HG02763 (cell line): ENCODE data around the gene CEP83.

ENCODE experiments used
- ATAC-seq: cut with Tn5 transposase; IDR thresholded peaks from one replicate; pipeline ENCODE4 v1.9.1; 2021; ENCODE audit warnings: mild to moderate bottlenecking, moderate library complexity; ENCODE audit not compliant: unreplicated experiment

The CEP83 gene

GRCh38 chr12:94308612-94309011 is 151.1 kb downstream of the CEP83 start:
- no peak for ATAC-seq

GRCh38 chr12:94305130-94305957 is 154.3 kb downstream of the CEP83 start:
- ATAC-seq, result no peak

DNA sequence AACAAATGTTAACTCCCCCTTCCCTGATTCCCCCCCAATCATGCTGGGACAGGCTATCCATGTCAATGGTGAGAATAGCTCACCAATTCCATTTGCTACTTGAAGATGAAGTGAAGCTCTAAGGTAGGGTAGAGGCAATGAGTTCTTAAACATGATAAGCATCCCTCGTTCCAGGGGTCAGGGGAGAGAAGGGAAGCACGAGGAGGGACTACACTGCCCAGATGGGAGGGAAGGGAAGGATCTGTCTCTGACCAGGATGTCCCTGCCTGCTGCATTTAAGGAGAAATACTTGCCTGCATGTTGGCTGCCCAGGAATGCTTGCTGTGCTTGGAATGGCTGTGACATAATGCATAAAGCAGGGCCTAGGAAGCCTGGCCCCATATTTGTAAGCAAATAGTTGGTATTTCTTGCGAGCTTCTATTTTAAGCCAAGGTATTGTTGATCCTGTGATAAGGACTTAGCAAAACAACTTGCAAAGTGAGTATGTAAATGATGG is 155.1 kb downstream of the CEP83 start:
- ATAC-seq, result no peak

- ATAC-seq, result no peak
Observed at GRCh38 chr12:94304012-94304411, 155.7 kb downstream of the CEP83 start.

- no peak for ATAC-seq
Observed at GRCh38 chr12:94299846-94300245, 159.8 kb downstream of the CEP83 start.

DNA sequence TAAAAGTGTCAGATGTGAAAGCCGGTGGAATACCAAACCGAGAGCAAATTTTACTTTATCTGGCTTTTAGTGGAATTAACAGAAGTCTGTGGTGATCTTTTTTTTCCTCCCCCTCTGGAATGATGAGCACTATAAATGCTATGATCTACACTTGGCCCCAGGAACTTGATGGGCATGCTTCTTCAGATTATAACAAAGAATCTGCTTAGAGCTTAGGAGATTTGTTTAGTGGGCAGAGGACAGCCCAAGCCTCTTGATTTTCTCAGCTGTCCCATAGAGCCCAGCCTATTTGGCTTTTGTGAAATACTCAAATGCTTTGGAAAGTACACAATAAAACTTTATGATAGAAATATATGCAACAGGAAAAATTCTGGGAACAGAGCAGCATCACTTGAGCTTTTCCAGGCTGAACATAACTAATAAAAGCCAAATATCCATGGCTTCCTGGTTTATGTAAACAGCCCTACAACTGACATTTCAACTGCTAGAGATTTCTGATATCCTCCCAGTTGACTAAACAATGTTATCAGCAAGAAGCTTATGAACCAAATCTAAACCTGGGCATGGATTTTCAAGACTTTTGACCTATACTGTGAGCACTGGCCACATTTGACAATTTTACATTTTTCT is 161.7 kb downstream of the CEP83 start:
- ATAC-seq, result no peak

DNA sequence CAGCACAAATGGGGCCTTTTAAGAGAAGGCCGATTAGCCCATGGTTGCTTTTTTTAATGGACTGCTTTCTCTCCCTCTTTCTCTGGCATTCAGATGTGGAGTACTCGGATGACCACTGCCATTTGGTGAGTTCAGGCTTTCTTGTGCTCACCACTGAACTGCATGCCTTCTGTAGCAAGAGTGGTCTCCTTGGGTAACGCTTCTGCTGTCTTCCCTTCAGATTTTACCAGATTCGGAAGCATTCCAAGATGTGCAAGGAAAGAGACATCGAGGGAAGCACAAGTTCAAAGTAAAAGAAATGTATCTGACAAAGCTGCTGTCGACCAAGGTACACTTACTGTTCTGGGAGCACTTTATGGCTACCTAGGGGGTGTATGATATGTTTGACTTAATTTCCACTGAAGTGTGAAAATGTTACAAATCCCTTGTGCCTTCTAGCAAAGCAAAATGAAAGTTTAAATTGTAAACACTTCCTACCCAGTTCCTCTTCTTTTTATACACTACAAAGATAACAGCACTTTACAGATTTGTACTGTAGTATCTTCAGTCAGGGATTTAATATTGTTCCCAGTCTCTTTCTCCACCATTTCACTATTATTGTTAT is 162.5 kb downstream of the CEP83 start:
- no peak for ATAC-seq

DNA sequence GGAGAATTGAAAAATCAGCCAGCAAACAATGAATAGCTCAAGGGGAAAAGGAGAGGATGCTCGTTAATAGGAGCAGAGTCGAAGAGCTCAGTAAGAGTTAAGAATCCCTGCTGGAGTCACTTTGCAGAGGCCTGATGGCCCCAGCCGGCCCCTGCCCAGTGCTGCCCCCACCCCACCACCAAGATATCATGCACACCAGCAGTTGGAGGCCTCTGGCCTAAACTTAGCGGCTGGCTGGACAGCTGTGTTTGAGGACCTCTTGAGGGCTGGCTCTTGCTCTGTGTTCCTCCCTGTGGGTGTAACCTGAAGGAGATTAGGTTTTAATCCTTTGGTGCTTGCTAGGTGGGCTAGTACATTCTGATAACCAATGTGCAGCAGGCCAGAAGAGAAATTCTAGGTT is 169.3 kb downstream of the CEP83 start:
- ATAC-seq, result no peak

DNA sequence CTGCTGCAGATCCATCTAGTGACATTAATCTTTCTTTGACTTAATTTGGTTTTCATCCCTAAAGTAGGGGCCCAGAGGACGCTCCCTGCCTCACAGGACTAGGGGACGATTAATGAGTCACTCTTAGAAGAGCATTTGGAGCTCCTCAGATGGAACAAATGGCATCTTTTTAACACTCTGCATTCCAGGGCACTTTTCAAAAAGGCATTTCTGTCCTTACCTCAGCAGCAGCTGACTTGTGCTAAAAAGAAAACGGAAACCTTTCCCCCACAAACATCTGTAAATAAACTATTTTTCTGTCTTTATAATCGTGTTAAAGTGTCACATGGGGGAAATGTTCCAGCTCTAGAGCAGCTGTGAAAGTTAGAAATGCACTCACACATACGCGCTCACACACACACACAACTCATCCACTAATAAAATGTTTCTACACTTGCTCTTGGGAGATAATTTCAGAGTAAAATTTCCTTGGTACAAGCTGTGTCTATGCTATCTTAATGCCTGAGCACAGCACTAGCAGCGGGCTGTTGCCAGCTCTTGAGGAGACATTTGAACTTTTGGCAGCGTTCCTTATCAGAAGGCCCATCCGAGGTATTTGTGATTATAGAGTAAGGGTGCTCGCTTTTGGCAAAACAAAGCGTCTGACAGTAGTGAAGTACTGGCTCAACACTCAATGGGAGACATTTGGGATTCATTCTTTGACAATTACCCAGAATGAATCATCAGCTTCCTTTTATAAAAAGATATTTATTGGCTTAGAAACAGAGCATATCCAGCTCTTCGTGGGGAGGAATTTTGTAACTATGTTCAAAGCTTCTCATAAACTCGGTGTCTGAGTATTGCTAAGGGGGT is 170.0 kb downstream of the CEP83 start:
- no peak for ATAC-seq

- no peak for ATAC-seq
Observed at GRCh38 chr12:94287245-94287628, 172.4 kb downstream of the CEP83 start.

- no peak for ATAC-seq
Observed at GRCh38 chr12:94286583-94287244, 173.0 kb downstream of the CEP83 start.

- ATAC-seq, result no peak
Observed at GRCh38 chr12:94285943-94286582, 173.6 kb downstream of the CEP83 start.

- no peak for ATAC-seq
Observed at GRCh38 chr12:94284859-94285258, 174.8 kb downstream of the CEP83 start.

DNA sequence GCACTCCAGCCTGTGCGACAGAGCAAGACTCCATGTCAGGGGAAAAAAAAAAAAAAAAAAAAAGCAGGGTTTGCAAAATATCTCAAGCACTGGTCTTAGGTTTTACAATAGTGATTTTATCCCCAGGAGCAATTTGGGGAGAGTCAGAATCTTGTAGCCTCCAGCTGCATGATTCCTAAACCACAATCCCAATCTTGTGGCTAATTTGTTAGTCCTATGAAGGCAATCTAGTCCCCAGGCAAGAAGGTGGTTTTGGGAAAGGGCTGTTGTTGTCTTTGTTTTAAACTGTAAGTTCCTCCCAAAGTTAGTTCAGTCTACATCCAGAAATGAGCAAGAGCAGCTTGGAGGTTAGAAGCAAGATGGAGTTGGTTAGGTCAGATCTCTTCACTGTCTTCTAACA is 175.6 kb downstream of the CEP83 start:
- no peak for ATAC-seq

GRCh38 chr12:94282675-94283074 is 177.0 kb downstream of the CEP83 start:
- no peak for ATAC-seq

DNA sequence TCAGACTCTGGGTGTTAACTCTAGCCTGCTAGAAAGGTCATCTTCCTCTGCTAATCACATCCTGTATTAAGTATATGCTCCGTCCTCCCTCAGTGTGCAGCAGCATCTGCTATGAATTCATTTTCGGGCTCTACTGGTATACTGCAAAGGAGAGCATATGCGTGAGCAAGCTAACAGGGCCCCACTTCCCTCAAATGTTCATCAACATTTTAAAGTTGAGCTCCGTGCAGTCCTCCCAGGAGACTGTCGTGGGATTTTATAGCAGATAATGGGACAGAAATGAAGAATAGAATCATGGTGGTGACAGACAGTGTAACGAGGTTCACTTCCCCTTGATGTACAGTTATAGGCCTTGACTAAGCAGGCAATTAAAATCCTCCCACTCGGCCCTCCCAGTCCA is 179.6 kb downstream of the CEP83 start:
- ATAC-seq, result no peak

GRCh38 chr12:94277426-94278000 is 182.2 kb downstream of the CEP83 start:
- no peak for ATAC-seq

DNA sequence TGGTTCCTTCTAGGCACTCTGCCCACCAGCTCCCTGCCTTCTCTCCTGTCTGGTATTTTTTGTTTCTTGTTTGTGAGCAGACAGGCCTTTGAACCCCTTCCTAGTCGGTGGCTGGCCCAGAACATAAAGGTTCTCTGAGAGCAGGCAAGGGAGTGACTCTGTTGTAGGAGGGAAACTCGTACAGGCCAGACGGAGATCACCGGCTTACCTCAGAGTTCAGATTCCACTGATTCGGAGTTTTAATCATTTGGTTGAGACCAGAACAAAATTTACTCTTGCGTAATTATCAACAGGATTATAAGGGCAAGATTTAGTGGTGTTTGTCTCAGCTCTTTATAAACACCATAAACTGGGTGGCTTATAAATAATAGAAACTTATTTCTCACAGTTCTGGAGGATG is 182.9 kb downstream of the CEP83 start:
- no peak for ATAC-seq

GRCh38 chr12:94273272-94273671 is 186.4 kb downstream of the CEP83 start:
- no peak for ATAC-seq

- no peak for ATAC-seq
Observed at GRCh38 chr12:94272280-94272679, 187.4 kb downstream of the CEP83 start.
